A549 (cell line): ENCODE data around the gene TPI1.

Experiments used
- MAFK ChIP-seq: fragments of 450-650 bp; IDR thresholded peaks from 2 replicates; pipeline ENCODE4 v1.6.1; 2014; ENCODE audit not compliant: partially characterized antibody
- MAZ ChIP-seq: fragments of 150-350 bp; IDR thresholded peaks from 2 replicates; pipeline ENCODE4 v1.6.1; 2014; ENCODE audit warnings: antibody characterized with exemption, low read depth, low read length, borderline replicate concordance
- MYC ChIP-seq: IDR thresholded peaks from 2 replicates; pipeline ENCODE4 v1.6.1; 2012; ENCODE audit warnings: mild to moderate bottlenecking, inconsistent platforms, low read length, improper control_type of control experiment, borderline replicate concordance
- POLR2A ChIP-seq: IDR thresholded peaks from 2 replicates; pipeline ENCODE4 v1.6.1; 2012; ENCODE audit warnings: mild to moderate bottlenecking, low read length
- REST ChIP-seq: fragments of 200-600 bp; sonication (generic); IDR thresholded peaks from 2 replicates; pipeline ENCODE4 v1.6.1; 2016; ENCODE audit warnings: antibody characterized with exemption, mild to moderate bottlenecking, moderate library complexity

GRCh38 chr12:6860942-6861341, 6.4 kb upstream of the TPI1 start:
- no peak for TF ChIP-seq MAFK
- TF ChIP-seq POLR2A = no peak
- no peak for TF ChIP-seq MYC
- no peak for TF ChIP-seq MAZ
- TF ChIP-seq REST = no peak
